Thyroid gland (tissue), 4 donors: ENCODE measurements around the gene CCR6.

Source experiments
- POLR2A ChIP-seq, 2 donors: fragments of 450-650 bp; IDR thresholded peaks; one replicate each; pipeline ENCODE4 v1.6.1; 2017; ENCODE audit warnings: antibody characterized with exemption in 2 of 2, mild to moderate bottlenecking in 2 of 2, moderate library complexity in 1 of 2
- TF ChIP-seq, protein P1 (sequence below), 6 experiments: fragments of 200-600 bp in 3 of 6; fragments of 450-650 bp in 3 of 6; sonication (generic) in 3 of 6; IDR thresholded peaks; one replicate each; pipeline ENCODE4 v1.5.1; 2016 to 2019; ENCODE audit warnings: antibody characterized with exemption in 6 of 6, mild to moderate bottlenecking in 2 of 6, inconsistent platforms in 1 of 6, moderate library complexity in 1 of 6

DNA sequence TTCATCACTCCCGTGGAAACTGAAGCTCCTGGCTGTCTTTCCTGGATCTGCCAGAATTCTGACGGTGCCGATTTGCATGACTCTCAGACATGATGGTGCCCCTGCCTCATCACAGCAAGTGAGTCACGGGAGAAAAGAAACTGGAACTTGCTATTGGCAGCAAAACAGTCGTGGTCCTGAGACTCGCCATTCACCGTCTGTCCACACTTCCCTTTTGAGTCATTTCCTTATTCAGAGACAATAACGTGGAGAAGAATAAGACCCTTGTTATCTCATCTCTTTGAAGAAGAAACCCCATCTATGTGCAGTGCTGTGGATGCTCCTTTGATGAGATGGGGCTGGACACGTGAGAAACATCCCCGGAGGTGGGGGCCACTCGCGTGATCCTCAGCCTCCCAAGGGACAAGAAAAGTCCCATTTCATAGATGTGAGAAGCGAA lies 30.6 kb downstream of the CCR6 start:
- TF ChIP-seq, protein P1, sequence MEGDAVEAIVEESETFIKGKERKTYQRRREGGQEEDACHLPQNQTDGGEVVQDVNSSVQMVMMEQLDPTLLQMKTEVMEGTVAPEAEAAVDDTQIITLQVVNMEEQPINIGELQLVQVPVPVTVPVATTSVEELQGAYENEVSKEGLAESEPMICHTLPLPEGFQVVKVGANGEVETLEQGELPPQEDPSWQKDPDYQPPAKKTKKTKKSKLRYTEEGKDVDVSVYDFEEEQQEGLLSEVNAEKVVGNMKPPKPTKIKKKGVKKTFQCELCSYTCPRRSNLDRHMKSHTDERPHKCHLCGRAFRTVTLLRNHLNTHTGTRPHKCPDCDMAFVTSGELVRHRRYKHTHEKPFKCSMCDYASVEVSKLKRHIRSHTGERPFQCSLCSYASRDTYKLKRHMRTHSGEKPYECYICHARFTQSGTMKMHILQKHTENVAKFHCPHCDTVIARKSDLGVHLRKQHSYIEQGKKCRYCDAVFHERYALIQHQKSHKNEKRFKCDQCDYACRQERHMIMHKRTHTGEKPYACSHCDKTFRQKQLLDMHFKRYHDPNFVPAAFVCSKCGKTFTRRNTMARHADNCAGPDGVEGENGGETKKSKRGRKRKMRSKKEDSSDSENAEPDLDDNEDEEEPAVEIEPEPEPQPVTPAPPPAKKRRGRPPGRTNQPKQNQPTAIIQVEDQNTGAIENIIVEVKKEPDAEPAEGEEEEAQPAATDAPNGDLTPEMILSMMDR (IDR thresholded peaks at IDR 0.05): no peak
- TF ChIP-seq POLR2A (IDR thresholded peaks at IDR 0.05): no peak
